SK-N-SH treated with all-trans-retinoic acid at 6 μM for 48 hours (cell line): ENCODE data around the gene ROCK1.

ENCODE experiments used
- ARNTL ChIP-seq: fragments of 450-650 bp; formaldehyde crosslinking; IDR thresholded peaks from 2 replicates; pipeline ENCODE4 v1.5.0; 2020; ENCODE audit warnings: low read depth, mild to moderate bottlenecking, moderate library complexity, borderline replicate concordance
- ESRRG ChIP-seq: fragments of 250-450 bp; sonication (Bioruptor Pico); IDR thresholded peaks from 2 replicates; pipeline ENCODE4 v1.6.1; 2021; ENCODE audit warnings: mild to moderate bottlenecking
- GLIS3 ChIP-seq: fragments of 250-450 bp; sonication (Bioruptor Pico); IDR thresholded peaks from 2 replicates; pipeline ENCODE4 v1.5.0; 2020; ENCODE audit warnings: mild to moderate bottlenecking, moderate library complexity
- TCF4 ChIP-seq: fragments of 250-450 bp; sonication (Bioruptor Pico); IDR thresholded peaks from 2 replicates; pipeline ENCODE4 v1.8.0; 2021; ENCODE audit warnings: mild to moderate bottlenecking, moderate library complexity, borderline replicate concordance
- ZC3H10 ChIP-seq: fragments of 250-450 bp; sonication (Bioruptor Pico); IDR thresholded peaks from 2 replicates; pipeline ENCODE4 v1.5.1; 2021; ENCODE audit warnings: mild to moderate bottlenecking, moderate library complexity
- ZFP30 ChIP-seq: fragments of 450-650 bp; formaldehyde crosslinking; IDR thresholded peaks from 2 replicates; pipeline ENCODE4 v1.5.0; 2022; ENCODE audit warnings: mild to moderate bottlenecking, moderate library complexity
- ZNF565 ChIP-seq: fragments of 450-650 bp; formaldehyde crosslinking; conservative IDR thresholded peaks from 2 replicates; pipeline ENCODE4 v1.5.0; 2020; ENCODE audit warnings: low read depth, mild to moderate bottlenecking, moderate library complexity
- ZNF8 ChIP-seq: fragments of 450-650 bp; formaldehyde crosslinking; IDR thresholded peaks from 2 replicates; pipeline ENCODE4 v1.5.0; 2020; ENCODE audit warnings: mild to moderate bottlenecking, moderate library complexity
- TF ChIP-seq, protein P1 (sequence below): fragments of 250-450 bp; sonication (Bioruptor Pico); IDR thresholded peaks from 2 replicates; pipeline ENCODE4 v1.8.0; 2021; ENCODE audit warnings: low read depth, mild to moderate bottlenecking, moderate library complexity, borderline replicate concordance
- TF ChIP-seq, protein P2 (sequence below): fragments of 250-450 bp; sonication (Bioruptor Pico); IDR thresholded peaks from 2 replicates; pipeline ENCODE4 v1.5.1; 2021; ENCODE audit warnings: mild to moderate bottlenecking, moderate library complexity
- TF ChIP-seq, protein P3 (sequence below): fragments of 250-450 bp; sonication (Bioruptor Pico); IDR thresholded peaks from 2 replicates; pipeline ENCODE4 v1.8.0; 2020; ENCODE audit warnings: mild to moderate bottlenecking, moderate library complexity, borderline replicate concordance
- TF ChIP-seq, protein P4 (sequence below): fragments of 250-450 bp; sonication (Bioruptor Pico); IDR thresholded peaks from 2 replicates; pipeline ENCODE4 v1.5.1; 2020; ENCODE audit warnings: low read depth, mild to moderate bottlenecking, moderate library complexity

DNA sequence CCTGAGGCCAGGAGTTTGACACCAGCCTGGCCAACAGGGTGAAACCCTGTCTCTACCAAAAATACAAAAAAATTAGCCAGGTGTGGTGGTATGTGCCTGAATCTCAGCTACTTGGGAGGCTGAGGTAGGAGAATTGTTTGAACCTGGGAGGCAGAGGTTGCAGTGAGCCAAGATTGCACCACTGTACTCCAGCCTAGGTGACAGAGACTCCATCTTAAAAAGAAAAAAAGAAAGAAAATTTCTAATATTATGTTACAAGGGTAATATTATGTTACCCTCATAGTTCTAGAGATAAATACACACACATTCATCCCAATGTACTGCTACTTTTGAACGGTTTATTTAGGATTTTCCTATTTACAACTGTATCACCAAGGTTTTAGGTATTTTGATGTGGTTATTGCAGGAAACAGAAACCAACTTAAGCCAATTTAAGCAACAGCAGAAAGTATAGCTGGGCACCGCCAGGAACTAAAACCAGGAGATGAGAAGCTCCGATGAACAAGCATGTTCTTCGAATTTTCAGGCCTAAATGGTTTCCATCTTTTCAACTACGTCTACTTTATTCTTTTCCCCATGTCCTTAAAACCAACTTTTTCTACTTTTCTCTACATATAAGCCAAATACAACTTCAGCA, 11.8 kb upstream of the ROCK1 start:
- TF ChIP-seq ZNF8 (CRISPR knock-in tag) (no peak), ZFP30 (CRISPR knock-in tag) (no peak), ZC3H10 (CRISPR knock-in tag) (no peak), ZNF565 (no peak), TCF4 (CRISPR knock-in tag) (no peak), GLIS3 (CRISPR knock-in tag) (no peak), ARNTL (CRISPR knock-in tag) (no peak), ESRRG (no peak)
- TF ChIP-seq, protein P1, sequence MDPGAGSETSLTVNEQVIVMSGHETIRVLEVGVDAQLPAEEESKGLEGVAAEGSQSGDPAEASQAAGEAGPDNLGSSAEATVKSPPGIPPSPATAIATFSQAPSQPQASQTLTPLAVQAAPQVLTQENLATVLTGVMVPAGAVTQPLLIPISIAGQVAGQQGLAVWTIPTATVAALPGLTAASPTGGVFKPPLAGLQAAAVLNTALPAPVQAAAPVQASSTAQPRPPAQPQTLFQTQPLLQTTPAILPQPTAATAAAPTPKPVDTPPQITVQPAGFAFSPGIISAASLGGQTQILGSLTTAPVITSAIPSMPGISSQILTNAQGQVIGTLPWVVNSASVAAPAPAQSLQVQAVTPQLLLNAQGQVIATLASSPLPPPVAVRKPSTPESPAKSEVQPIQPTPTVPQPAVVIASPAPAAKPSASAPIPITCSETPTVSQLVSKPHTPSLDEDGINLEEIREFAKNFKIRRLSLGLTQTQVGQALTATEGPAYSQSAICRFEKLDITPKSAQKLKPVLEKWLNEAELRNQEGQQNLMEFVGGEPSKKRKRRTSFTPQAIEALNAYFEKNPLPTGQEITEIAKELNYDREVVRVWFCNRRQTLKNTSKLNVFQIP (CRISPR knock-in tag), result no peak
- TF ChIP-seq, protein P2, sequence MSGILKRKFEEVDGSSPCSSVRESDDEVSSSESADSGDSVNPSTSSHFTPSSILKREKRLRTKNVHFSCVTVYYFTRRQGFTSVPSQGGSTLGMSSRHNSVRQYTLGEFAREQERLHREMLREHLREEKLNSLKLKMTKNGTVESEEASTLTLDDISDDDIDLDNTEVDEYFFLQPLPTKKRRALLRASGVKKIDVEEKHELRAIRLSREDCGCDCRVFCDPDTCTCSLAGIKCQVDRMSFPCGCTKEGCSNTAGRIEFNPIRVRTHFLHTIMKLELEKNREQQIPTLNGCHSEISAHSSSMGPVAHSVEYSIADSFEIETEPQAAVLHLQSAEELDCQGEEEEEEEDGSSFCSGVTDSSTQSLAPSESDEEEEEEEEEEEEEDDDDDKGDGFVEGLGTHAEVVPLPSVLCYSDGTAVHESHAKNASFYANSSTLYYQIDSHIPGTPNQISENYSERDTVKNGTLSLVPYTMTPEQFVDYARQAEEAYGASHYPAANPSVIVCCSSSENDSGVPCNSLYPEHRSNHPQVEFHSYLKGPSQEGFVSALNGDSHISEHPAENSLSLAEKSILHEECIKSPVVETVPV, result no peak
- TF ChIP-seq, protein P3, sequence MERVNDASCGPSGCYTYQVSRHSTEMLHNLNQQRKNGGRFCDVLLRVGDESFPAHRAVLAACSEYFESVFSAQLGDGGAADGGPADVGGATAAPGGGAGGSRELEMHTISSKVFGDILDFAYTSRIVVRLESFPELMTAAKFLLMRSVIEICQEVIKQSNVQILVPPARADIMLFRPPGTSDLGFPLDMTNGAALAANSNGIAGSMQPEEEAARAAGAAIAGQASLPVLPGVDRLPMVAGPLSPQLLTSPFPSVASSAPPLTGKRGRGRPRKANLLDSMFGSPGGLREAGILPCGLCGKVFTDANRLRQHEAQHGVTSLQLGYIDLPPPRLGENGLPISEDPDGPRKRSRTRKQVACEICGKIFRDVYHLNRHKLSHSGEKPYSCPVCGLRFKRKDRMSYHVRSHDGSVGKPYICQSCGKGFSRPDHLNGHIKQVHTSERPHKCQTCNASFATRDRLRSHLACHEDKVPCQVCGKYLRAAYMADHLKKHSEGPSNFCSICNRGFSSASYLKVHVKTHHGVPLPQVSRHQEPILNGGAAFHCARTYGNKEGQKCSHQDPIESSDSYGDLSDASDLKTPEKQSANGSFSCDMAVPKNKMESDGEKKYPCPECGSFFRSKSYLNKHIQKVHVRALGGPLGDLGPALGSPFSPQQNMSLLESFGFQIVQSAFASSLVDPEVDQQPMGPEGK (CRISPR knock-in tag), result no peak
- TF ChIP-seq, protein P4, sequence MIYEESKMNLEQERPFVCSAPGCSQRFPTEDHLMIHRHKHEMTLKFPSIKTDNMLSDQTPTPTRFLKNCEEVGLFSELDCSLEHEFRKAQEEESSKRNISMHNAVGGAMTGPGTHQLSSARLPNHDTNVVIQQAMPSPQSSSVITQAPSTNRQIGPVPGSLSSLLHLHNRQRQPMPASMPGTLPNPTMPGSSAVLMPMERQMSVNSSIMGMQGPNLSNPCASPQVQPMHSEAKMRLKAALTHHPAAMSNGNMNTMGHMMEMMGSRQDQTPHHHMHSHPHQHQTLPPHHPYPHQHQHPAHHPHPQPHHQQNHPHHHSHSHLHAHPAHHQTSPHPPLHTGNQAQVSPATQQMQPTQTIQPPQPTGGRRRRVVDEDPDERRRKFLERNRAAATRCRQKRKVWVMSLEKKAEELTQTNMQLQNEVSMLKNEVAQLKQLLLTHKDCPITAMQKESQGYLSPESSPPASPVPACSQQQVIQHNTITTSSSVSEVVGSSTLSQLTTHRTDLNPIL (CRISPR knock-in tag), result no peak
